HepG2 (cell line): ENCODE results near the gene HAGHL. TPM values are rescaled to one million over a fixed set of nuclear protein-coding genes. Genes with fewer than 3 reads are reported as not detected.
"Not testable (repeated sequence)": the region's sequence is repeated elsewhere in the genome, so short reads cannot be mapped to it uniquely, and the experiment has no call there.

ENCODE experiments used
- CREB1 ChIP-seq, 2 experiments: fragments of 450-650 bp in 1 of 2; IDR thresholded peaks; 2 replicates each; pipeline ENCODE4 v1.6.1; 2016 to 2017; ENCODE audit warnings: control low read depth in 1 of 2, mild to moderate bottlenecking in 1 of 2, missing compliant biosample characterization in 1 of 2, missing genetic modification characterization in 1 of 2
- FOSL2 ChIP-seq: sonication (generic); formaldehyde crosslinking; IDR thresholded peaks from 2 replicates; pipeline ENCODE4 v1.4.0; 2020; ENCODE audit warnings: missing genetic modification reagents
- FOXA3 ChIP-seq: IDR thresholded peaks from 2 replicates; pipeline ENCODE4 v1.6.1; 2016; ENCODE audit warnings: missing genetic modification reagents, missing compliant biosample characterization
- HDAC1 ChIP-seq: sonication (generic); formaldehyde crosslinking; IDR thresholded peaks from 2 replicates; pipeline ENCODE4 v1.5.1; 2020; ENCODE audit warnings: mild to moderate bottlenecking, missing genetic modification reagents
- HMG20A ChIP-seq: IDR thresholded peaks from 2 replicates; pipeline ENCODE4 v1.6.1; 2016; ENCODE audit warnings: borderline replicate concordance
- KAT8 ChIP-seq: IDR thresholded peaks from 2 replicates; pipeline ENCODE4 v1.6.1; 2016; ENCODE audit warnings: missing genetic modification reagents, missing compliant biosample characterization
- KDM1A ChIP-seq: IDR thresholded peaks from 2 replicates; pipeline ENCODE4 v1.6.1; 2016; ENCODE audit warnings: missing compliant biosample characterization
- MIER2 ChIP-seq: IDR thresholded peaks from 2 replicates; pipeline ENCODE4 v1.6.1; 2016; ENCODE audit warnings: missing biosample characterization, missing genetic modification reagents
- MIXL1 ChIP-seq: IDR thresholded peaks from 2 replicates; pipeline ENCODE4 v1.6.1; 2016
- RCOR2 ChIP-seq: IDR thresholded peaks from 2 replicates; pipeline ENCODE4 v1.6.1; 2016; ENCODE audit warnings: missing biosample characterization, missing genetic modification reagents
- RXRB ChIP-seq: IDR thresholded peaks from 2 replicates; pipeline ENCODE4 v1.6.1; 2016; ENCODE audit warnings: borderline replicate concordance, missing genetic modification reagents, missing compliant biosample characterization
- SALL1 ChIP-seq: sonication (generic); formaldehyde crosslinking; IDR thresholded peaks from 2 replicates; pipeline ENCODE4 v1.8.0; 2022; ENCODE audit warnings: mild to moderate bottlenecking, missing genetic modification reagents
- SAP130 ChIP-seq: IDR thresholded peaks from 2 replicates; pipeline ENCODE4 v1.6.1; 2016; ENCODE audit warnings: low read depth
- SOX5 ChIP-seq: IDR thresholded peaks from 2 replicates; pipeline ENCODE4 v1.6.1; 2016; ENCODE audit warnings: borderline replicate concordance
- SOX6 ChIP-seq, 2 experiments: fragments of 450-650 bp in 1 of 2; sonication (generic) in 1 of 2; formaldehyde crosslinking in 1 of 2; IDR thresholded peaks; 2 replicates each; pipeline versions ENCODE4 v1.4.0 to v1.6.1; 2017 to 2020; ENCODE audit warnings: antibody characterized with exemption in 1 of 2, mild to moderate bottlenecking in 1 of 2, missing genetic modification reagents in 1 of 2
- XRCC5 ChIP-seq: fragments of 200-400 bp; formaldehyde crosslinking; optimal IDR thresholded peaks from 2 replicates; pipeline ENCODE3; 2017; ENCODE audit warnings: mild to moderate bottlenecking, low read length
- ZBTB7B ChIP-seq: sonication (generic); formaldehyde crosslinking; IDR thresholded peaks from 2 replicates; pipeline ENCODE4 v1.4.0; 2020; ENCODE audit warnings: missing genetic modification reagents
- ZFP91 ChIP-seq: sonication (generic); formaldehyde crosslinking; IDR thresholded peaks from 2 replicates; pipeline ENCODE4 v1.9.0; 2022; ENCODE audit warnings: missing genetic modification reagents, mild to moderate bottlenecking, borderline replicate concordance
- ZMYM3 ChIP-seq: sonication (generic); formaldehyde crosslinking; IDR thresholded peaks from 2 replicates; pipeline ENCODE4 v1.5.1; 2020; ENCODE audit warnings: mild to moderate bottlenecking, missing genetic modification reagents
- ZNF263 ChIP-seq: sonication (generic); formaldehyde crosslinking; IDR thresholded peaks from 2 replicates; pipeline ENCODE4 v1.4.0; 2020; ENCODE audit warnings: missing genetic modification reagents
- ZNF580 ChIP-seq: IDR thresholded peaks from 2 replicates; pipeline ENCODE4 v1.6.1; 2016; ENCODE audit warnings: low read depth, borderline replicate concordance
- ZNF614 ChIP-seq: IDR thresholded peaks from 2 replicates; pipeline ENCODE4 v1.6.1; 2018; ENCODE audit warnings: missing biosample characterization, missing genetic modification reagents, inconsistent platforms, borderline replicate concordance
- ZNF7 ChIP-seq: IDR thresholded peaks from 2 replicates; pipeline ENCODE4 v1.6.1; 2016; ENCODE audit warnings: missing biosample characterization, missing genetic modification reagents
- ZNF788 ChIP-seq: sonication (generic); formaldehyde crosslinking; IDR thresholded peaks from 2 replicates; pipeline ENCODE4 v1.5.0; 2020; ENCODE audit warnings: mild to moderate bottlenecking, missing genetic modification reagents, borderline replicate concordance
- polyA plus RNA-seq, 8 experiments: library from polyadenylated mRNA; depleted of rRNA in 3 of 8; stranded (reverse) in 7 of 8; unstranded in 1 of 8; fragments of >200 nt; fragmentation: Illumina TruSeq in 4 of 8; extraction: Trizol in 4 of 8; gene quantifications; 2 replicates each; pipeline versions ENCODE4 v1.2.1 to v1.2.3, GENCODE V29; 2011 to 2016; ENCODE audit warnings: low read depth in 4 of 8, missing spikeins in 1 of 8, mixed read lengths in 1 of 8; ENCODE audit not compliant: insufficient read depth in 1 of 8
- total RNA-seq, 5 experiments: library from RNA; depleted of rRNA; stranded (reverse); fragments of >200 nt; fragmentation: Illumina TruSeq; extraction: Trizol; gene quantifications; 2 replicates each; pipeline ENCODE4 v1.2.3, GENCODE V29; 2016; ENCODE audit warnings: low read depth in 1 of 5
- TF ChIP-seq, protein P1 (sequence below): IDR thresholded peaks from 2 replicates; pipeline ENCODE4 v1.6.1; 2016
- TF ChIP-seq, protein P2 (sequence below): sonication (generic); formaldehyde crosslinking; IDR thresholded peaks from 2 replicates; pipeline ENCODE4 v1.4.0; 2020; ENCODE audit warnings: missing genetic modification reagents

Gene HAGHL
- total and polyA plus RNA-seq, 2 of the 13 experiments (the other 11 are each of a cell fraction or from before 2014, with no cell fraction given), result 3.4 to 8.4 TPM

GRCh38 chr16:712740-713250, 14.1 kb upstream of the HAGHL start (continued):
- TF ChIP-seq ZBTB7B, result 0 out of 2 replicates have a peak, but pooled peaks have one; percentile 54
- TF ChIP-seq, protein P1, sequence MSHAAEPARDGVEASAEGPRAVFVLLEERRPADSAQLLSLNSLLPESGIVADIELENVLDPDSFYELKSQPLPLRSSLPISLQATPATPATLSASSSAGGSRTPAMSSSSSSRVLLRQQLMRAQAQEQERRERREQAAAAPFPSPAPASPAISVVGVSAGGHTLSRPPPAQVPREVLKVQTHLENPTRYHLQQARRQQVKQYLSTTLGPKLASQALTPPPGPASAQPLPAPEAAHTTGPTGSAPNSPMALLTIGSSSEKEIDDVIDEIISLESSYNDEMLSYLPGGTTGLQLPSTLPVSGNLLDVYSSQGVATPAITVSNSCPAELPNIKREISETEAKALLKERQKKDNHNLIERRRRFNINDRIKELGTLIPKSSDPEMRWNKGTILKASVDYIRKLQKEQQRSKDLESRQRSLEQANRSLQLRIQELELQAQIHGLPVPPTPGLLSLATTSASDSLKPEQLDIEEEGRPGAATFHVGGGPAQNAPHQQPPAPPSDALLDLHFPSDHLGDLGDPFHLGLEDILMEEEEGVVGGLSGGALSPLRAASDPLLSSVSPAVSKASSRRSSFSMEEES, result peak; percentile 83; the same call in 1 of the 2 replicates
- TF ChIP-seq ZNF7 (CRISPR knock-in tag), result peak; percentile 35; the same call in 1 of the 2 replicates
- not testable (repeated sequence) for TF ChIP-seq SOX6 (IDR thresholded peaks at IDR 0.05); CREB1 (CRISPR knock-in tag; IDR thresholded peaks at IDR 0.05)
- TF ChIP-seq SOX6 (CRISPR knock-in tag; IDR thresholded peaks at IDR 0.05), result peak; percentile 45; the same call in 1 of the 2 replicates
- TF ChIP-seq CREB1 (IDR thresholded peaks at IDR 0.05), result 0 out of 2 replicates have a peak, but pooled peaks have one; percentile 10
- TF ChIP-seq HDAC1 (CRISPR knock-in tag), result peak; percentile 45; the same call in 1 of the 2 replicates
- TF ChIP-seq RCOR2 (CRISPR knock-in tag), result peak; percentile 64; the same call in 1 of the 2 replicates
- peak; percentile 42; the same call in 1 of the 2 replicates for TF ChIP-seq MIER2
- TF ChIP-seq KDM1A (CRISPR knock-in tag), result peak; percentile 73; the same call in 1 of the 2 replicates
- TF ChIP-seq SAP130, result peak; percentile 72; the same call in 1 of the 2 replicates
- peak; percentile 25; the same call in 1 of the 2 replicates for TF ChIP-seq SALL1 (CRISPR knock-in tag)
- TF ChIP-seq FOSL2 (CRISPR knock-in tag), result peak; percentile 97
- TF ChIP-seq SOX5 (CRISPR knock-in tag), result peak; percentile 66; the same call in 1 of the 2 replicates
- TF ChIP-seq ZMYM3 (CRISPR knock-in tag), result peak; percentile 77
- TF ChIP-seq, protein P2, sequence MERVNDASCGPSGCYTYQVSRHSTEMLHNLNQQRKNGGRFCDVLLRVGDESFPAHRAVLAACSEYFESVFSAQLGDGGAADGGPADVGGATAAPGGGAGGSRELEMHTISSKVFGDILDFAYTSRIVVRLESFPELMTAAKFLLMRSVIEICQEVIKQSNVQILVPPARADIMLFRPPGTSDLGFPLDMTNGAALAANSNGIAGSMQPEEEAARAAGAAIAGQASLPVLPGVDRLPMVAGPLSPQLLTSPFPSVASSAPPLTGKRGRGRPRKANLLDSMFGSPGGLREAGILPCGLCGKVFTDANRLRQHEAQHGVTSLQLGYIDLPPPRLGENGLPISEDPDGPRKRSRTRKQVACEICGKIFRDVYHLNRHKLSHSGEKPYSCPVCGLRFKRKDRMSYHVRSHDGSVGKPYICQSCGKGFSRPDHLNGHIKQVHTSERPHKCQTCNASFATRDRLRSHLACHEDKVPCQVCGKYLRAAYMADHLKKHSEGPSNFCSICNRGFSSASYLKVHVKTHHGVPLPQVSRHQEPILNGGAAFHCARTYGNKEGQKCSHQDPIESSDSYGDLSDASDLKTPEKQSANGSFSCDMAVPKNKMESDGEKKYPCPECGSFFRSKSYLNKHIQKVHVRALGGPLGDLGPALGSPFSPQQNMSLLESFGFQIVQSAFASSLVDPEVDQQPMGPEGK, result 0 out of 2 replicates have a peak, but pooled peaks have one; percentile 46
- TF ChIP-seq XRCC5, result peak; percentile 18
- peak; percentile 31; the same call in 1 of the 2 replicates for TF ChIP-seq HMG20A
- TF ChIP-seq ZNF788 (CRISPR knock-in tag), result peak; percentile 23; the same call in 1 of the 2 replicates
- peak; percentile 41; the same call in 1 of the 2 replicates for TF ChIP-seq FOXA3 (CRISPR knock-in tag)
- TF ChIP-seq ZNF263 (CRISPR knock-in tag), result peak; percentile 37; the same call in 1 of the 2 replicates
- TF ChIP-seq ZNF580 (CRISPR knock-in tag), result 0 out of 2 replicates have a peak, but pooled peaks have one; percentile 43
- TF ChIP-seq ZFP91 (CRISPR knock-in tag), result 0 out of 2 replicates have a peak, but pooled peaks have one; percentile 33
- TF ChIP-seq MIXL1 (CRISPR knock-in tag), result 0 out of 2 replicates have a peak, but pooled peaks have one; percentile 29
- TF ChIP-seq RXRB (CRISPR knock-in tag), result peak; percentile 27; the same call in 1 of the 2 replicates
- peak; percentile 86; the same call in 1 of the 2 replicates for TF ChIP-seq ZNF614 (CRISPR knock-in tag)
- TF ChIP-seq KAT8 (CRISPR knock-in tag), result 0 out of 2 replicates have a peak, but pooled peaks have one; percentile 45
